H1 (cell line): ENCODE measurements around the gene MARCHF9. TPM values are rescaled to one million over a fixed set of nuclear protein-coding genes. Genes with fewer than 3 reads are reported as not detected.

ENCODE experiments used
- CTCF ChIA-PET: fragments of 300-600 bp; sonication (Branson Sonifier 250); formaldehyde crosslinking; loops from one replicate; lab custom pipeline; 2021; ENCODE audit not compliant: partially characterized antibody; lab: Charles Lee
- POLR2A ChIA-PET: fragments of 300-600 bp; sonication (Branson Sonifier 250); formaldehyde crosslinking; loops from one replicate; lab custom pipeline; 2021; ENCODE audit warnings: inconsistent platforms; ENCODE audit not compliant: partially characterized antibody; lab: Charles Lee
- DNase-seq, 2 experiments: peaks; one replicate each; pipeline versions ENCODE4 v3.0.0 to v3.0.0-alpha.2; 2010 to 2022; ENCODE audit warnings: low spot score in 2 of 2, low read depth in 1 of 2, mixed read lengths in 1 of 2
- FAIRE-seq: peaks from 2 replicates; lab custom pipeline; 2011; peaks lifted over from hg19 to GRCh38; lab: Jason Lieb, UNC
- H2AFZ ChIP-seq: 2 replicates; pipeline ENCODE4 v1.8.1; 2012; ENCODE audit warnings: low read length, inconsistent platforms
- H2AK5ac ChIP-seq: 2 replicates; pipeline ENCODE4 v1.6.1; 2013; ENCODE audit warnings: low read depth, low read length
- H2BK120ac ChIP-seq: replicated peaks from 2 replicates; pipeline ENCODE3; 2013; ENCODE audit warnings: low read depth, low read length, inconsistent platforms
- H2BK12ac ChIP-seq: 2 replicates; pipeline ENCODE4 v1.6.1; 2013; ENCODE audit warnings: low read depth, low read length
- H2BK15ac ChIP-seq: 2 replicates; pipeline ENCODE4 v1.6.1; 2013; ENCODE audit warnings: low read length
- H2BK20ac ChIP-seq: 2 replicates; pipeline ENCODE4 v1.6.1; 2013; ENCODE audit warnings: low read length
- H2BK5ac ChIP-seq: 2 replicates; pipeline ENCODE4 v1.6.1; 2013; ENCODE audit warnings: low read depth, low read length
- H3K14ac ChIP-seq: 2 replicates; pipeline ENCODE4 v1.6.1; 2013; ENCODE audit warnings: inconsistent platforms; ENCODE audit not compliant: insufficient read length
- H3K18ac ChIP-seq: 2 replicates; pipeline ENCODE4 v1.6.1; 2013; ENCODE audit warnings: low read length; ENCODE audit errors: extremely low read depth
- H3K23ac ChIP-seq: 2 replicates; pipeline ENCODE4 v1.6.1; 2013; ENCODE audit warnings: inconsistent platforms; ENCODE audit not compliant: insufficient read length
- H3K23me2 ChIP-seq: 2 replicates; pipeline ENCODE4 v1.6.1; 2013; ENCODE audit warnings: low read depth, low read length
- H3K27ac ChIP-seq: 2 replicates; pipeline ENCODE4 v1.6.1; 2011; ENCODE audit warnings: low read depth, low read length, inconsistent platforms
- H3K27me3 ChIP-seq, 4 experiments: replicated peaks in 1 of 4; 1 replicate in 1 of 4; 2 replicates in 3 of 4; pipeline versions ENCODE4 v1.6.1 to v1.8.1; 2011 to 2013; ENCODE audit warnings: low read length in 3 of 4, mild to moderate bottlenecking in 3 of 4, inconsistent platforms in 2 of 4, mixed read lengths in 2 of 4, moderate library complexity in 1 of 4; ENCODE audit not compliant: control insufficient read depth in 3 of 4, insufficient read depth in 3 of 4; ENCODE audit errors: extremely low read depth in 1 of 4
- H3K36me3 ChIP-seq, 4 experiments: 2 replicates each; pipeline versions ENCODE4 v1.6.1 to v1.8.1; 2011 to 2013; ENCODE audit warnings: mild to moderate bottlenecking in 4 of 4, low read length in 3 of 4, moderate library complexity in 2 of 4, control low read depth in 1 of 4, inconsistent platforms in 1 of 4; ENCODE audit not compliant: insufficient read depth in 4 of 4, control insufficient read depth in 2 of 4
- H3K4ac ChIP-seq: replicated peaks from 2 replicates; pipeline ENCODE3; 2013; ENCODE audit warnings: low read length, low read depth, mixed read lengths, inconsistent platforms; ENCODE audit not compliant: insufficient read length
- H3K4me1 ChIP-seq, 4 experiments: replicated peaks in 1 of 4; 1 replicate in 1 of 4; 2 replicates in 3 of 4; pipeline versions ENCODE4 v1.6.1 to v1.8.1; 2011 to 2013; ENCODE audit warnings: low read length in 3 of 4, inconsistent platforms in 2 of 4, mixed read lengths in 1 of 4; ENCODE audit not compliant: insufficient read depth in 4 of 4, control insufficient read depth in 3 of 4
- H3K4me2 ChIP-seq, 2 experiments: 2 replicates each; pipeline versions ENCODE4 v1.6.1 to v1.8.1; 2011 to 2013; ENCODE audit warnings: low read depth in 2 of 2, low read length in 2 of 2, control low read depth in 1 of 2, inconsistent platforms in 1 of 2, mild to moderate bottlenecking in 1 of 2; ENCODE audit not compliant: insufficient read depth in 1 of 2
- H3K4me3 ChIP-seq, 4 experiments: fragments of 200-600, 300-600 bp in 1 of 4; sonication (generic), shearing (Covaris generic), sonication (Bioruptor Twin) in 1 of 4; 2 replicates each; pipeline versions ENCODE4 v1.5.1 to v1.8.1; 2011 to 2016; ENCODE audit warnings: low read length in 4 of 4, low read depth in 3 of 4, control low read depth in 2 of 4, inconsistent platforms in 2 of 4, mild to moderate bottlenecking in 2 of 4, mixed read lengths in 1 of 4, moderate library complexity in 1 of 4; ENCODE audit not compliant: insufficient read depth in 2 of 4; ENCODE audit errors: extremely low read depth in 1 of 4
- H3K56ac ChIP-seq: replicated peaks from 2 replicates; pipeline ENCODE3; 2013; ENCODE audit warnings: low read depth, mild to moderate bottlenecking, mixed read lengths, low read length, inconsistent platforms; ENCODE audit not compliant: insufficient read length
- H3K79me1 ChIP-seq: 2 replicates; pipeline ENCODE4 v1.6.1; 2013; ENCODE audit warnings: low read depth, low read length, control low read depth
- H3K79me2 ChIP-seq, 2 experiments: 2 replicates each; pipeline versions ENCODE4 v1.6.1 to v1.8.1; 2012 to 2013; ENCODE audit warnings: low read length in 2 of 2, mild to moderate bottlenecking in 2 of 2, inconsistent platforms in 1 of 2; ENCODE audit not compliant: insufficient read depth in 2 of 2, control insufficient read depth in 1 of 2
- H3K9ac ChIP-seq, 4 experiments: replicated peaks in 1 of 4; 1 replicate in 1 of 4; 2 replicates in 3 of 4; pipeline versions ENCODE4 v1.6.1 to v1.8.1; 2011 to 2013; ENCODE audit warnings: low read depth in 3 of 4, low read length in 3 of 4, control low read depth in 2 of 4, mild to moderate bottlenecking in 2 of 4, moderate library complexity in 2 of 4, inconsistent platforms in 1 of 4; ENCODE audit errors: extremely low read depth in 1 of 4
- H3K9me3 ChIP-seq, 2 experiments: 2 replicates each; pipeline versions ENCODE4 v1.6.1 to v1.8.1; 2012 to 2013; ENCODE audit warnings: mild to moderate bottlenecking in 2 of 2, moderate library complexity in 2 of 2, control low read depth in 1 of 2, inconsistent platforms in 1 of 2, low read depth in 1 of 2, low read length in 1 of 2, mixed read lengths in 1 of 2; ENCODE audit not compliant: insufficient read depth in 2 of 2
- H4K20me1 ChIP-seq, 2 experiments: replicated peaks in 1 of 2; 2 replicates each; pipeline versions ENCODE3 to v1.8.1; 2011 to 2013; ENCODE audit warnings: inconsistent platforms in 2 of 2, low read length in 2 of 2, mild to moderate bottlenecking in 1 of 2; ENCODE audit not compliant: insufficient read depth in 2 of 2, control insufficient read depth in 1 of 2
- H4K5ac ChIP-seq: 2 replicates; pipeline ENCODE4 v1.6.1; 2013; ENCODE audit warnings: low read length, low read depth, mixed read lengths, inconsistent platforms; ENCODE audit not compliant: insufficient read length
- H4K8ac ChIP-seq: 2 replicates; pipeline ENCODE4 v1.8.0; 2013; ENCODE audit warnings: mild to moderate bottlenecking, moderate library complexity, low read length, inconsistent platforms; ENCODE audit not compliant: insufficient read depth; ENCODE audit errors: extremely low read depth
- H4K91ac ChIP-seq: replicated peaks from 2 replicates; pipeline ENCODE3; 2013; ENCODE audit warnings: low read length, mixed read lengths, inconsistent platforms; ENCODE audit not compliant: insufficient read length
- JUN ChIP-seq: IDR thresholded peaks from 2 replicates; pipeline ENCODE4 v1.6.1; 2011; ENCODE audit warnings: low read depth, mild to moderate bottlenecking, improper control_type of control experiment, low read length
- POLR2A ChIP-seq, 2 experiments: IDR thresholded peaks; 1 replicate in 1 of 2; 2 replicates in 1 of 2; pipeline ENCODE4 v1.6.1; 2011; ENCODE audit warnings: low read depth in 2 of 2, low read length in 2 of 2, mild to moderate bottlenecking in 2 of 2; ENCODE audit errors: control extremely low read depth in 1 of 2
- SIN3A ChIP-seq, 2 experiments: IDR thresholded peaks in 1 of 2; conservative IDR thresholded peaks in 1 of 2; 2 replicates each; pipeline ENCODE4 v1.6.1; 2011 to 2012; ENCODE audit warnings: low read length in 2 of 2, improper control_type of control experiment in 1 of 2, low read depth in 1 of 2, mild to moderate bottlenecking in 1 of 2
- WGBS, 2 experiments: shearing (Covaris generic) in 1 of 2; methylation state at CpG; one replicate each; pipeline versions ENCODE4 v1.1.6 to v1.1.7; 2013 to 2015; ENCODE audit warnings: low lambda C conversion rate in 2 of 2, mixed read lengths in 2 of 2, inconsistent platforms in 1 of 2, low coverage in 1 of 2, missing lambda C conversion rate in 1 of 2; ENCODE audit not compliant: insufficient replicate concordance in 2 of 2, insufficient coverage in 1 of 2, insufficient read length in 1 of 2; ENCODE audit errors: extremely low coverage in 1 of 2, missing lambda C conversion rate in 1 of 2; 5-methylcytosine and 5-hydroxymethylcytosine counted together
- polyA plus RNA-seq, 7 experiments: library from polyadenylated mRNA; depleted of rRNA in 3 of 7; stranded (reverse) in 5 of 7; unstranded in 2 of 7; fragments of >200 nt in 5 of 7; fragments of 200-250 nt in 2 of 7; gene quantifications; 1 replicate in 5 of 7; 2 replicates in 1 of 7; 4 replicates in 1 of 7; pipeline versions ENCODE4 v1.2.1 to v1.2.3, GENCODE V29; 2011 to 2013; ENCODE audit warnings: missing spikeins in 2 of 7, mixed read lengths in 2 of 7
- total RNA-seq: library from RNA; stranded (reverse); fragmentation: NEBNext Ultra II Directional; extraction: Animal tissue kit (Norgen Biotek cat#: 25700); gene quantifications from 2 replicates; pipeline ENCODE4 v1.2.1, GENCODE V29; 2021

The MARCHF9 gene
- total and polyA plus RNA-seq, 2 of the 8 experiments (the other 6 are each of a cell fraction or from before 2014, with no cell fraction given): 6.4 to 7.8 TPM

DNA sequence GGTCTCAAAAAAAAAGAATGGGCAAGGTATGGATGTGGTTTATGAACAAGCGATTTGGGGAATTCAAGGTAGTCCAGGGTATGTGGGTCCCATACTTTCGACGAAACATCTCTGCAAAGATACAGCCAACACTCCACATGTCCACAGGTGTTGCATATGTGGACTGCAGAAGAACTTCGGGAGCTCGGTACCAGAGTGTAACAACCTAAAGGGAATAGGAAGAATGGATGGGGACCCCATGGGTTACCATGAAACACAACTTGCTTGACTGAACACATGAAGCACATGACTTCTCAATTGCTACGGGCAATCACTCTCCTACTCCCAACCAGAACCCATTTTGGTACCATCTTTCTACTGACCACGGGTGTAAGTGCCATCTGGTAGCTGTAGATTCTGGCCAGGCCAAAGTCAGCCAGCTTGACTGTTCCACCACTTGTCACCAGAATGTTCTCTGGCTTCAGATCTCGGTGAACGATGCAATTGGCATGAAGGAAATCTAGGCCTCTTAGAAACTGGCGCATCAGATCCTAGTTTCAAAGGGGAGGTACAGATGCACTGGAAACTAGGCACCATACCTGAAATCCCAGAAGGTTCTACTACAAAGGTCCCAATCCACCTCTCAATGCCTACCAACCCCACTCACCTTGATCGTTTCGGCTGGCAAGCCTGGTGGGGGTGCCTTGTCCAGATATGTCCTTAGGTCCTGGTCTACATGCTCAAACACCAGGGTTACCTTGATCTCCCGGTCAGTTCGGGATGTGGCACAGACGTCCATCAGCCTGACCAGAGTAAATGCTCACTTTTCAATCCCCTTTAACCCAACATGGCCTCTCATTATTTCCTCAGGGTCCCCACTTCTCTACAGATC lies 4.1 kb upstream of the MARCHF9 start:
- Histone ChIP-seq H3K18ac (no peak overlapping the region), H4K8ac (peak overlapping the region; percentile 97), H3K4me2 (peak overlapping the region; percentile 95 to 96), H3K27me3 (peaks cover 3 to 14% (median 8%) of the 10 kb centered on the region in 4 experiments), H3K9me3 (no peaks in the 10 kb centered on the region), H4K91ac (no peak overlapping the region), H2BK20ac (no peak overlapping the region), H3K14ac (no peak overlapping the region), H3K36me3 (peaks cover 21 to 49% (median 36%) of the 10 kb centered on the region in 4 experiments), H2BK5ac (peak overlapping the region; percentile 87; the same call in 1 of the 2 replicates), H3K23me2 (peaks cover 18% of the 10 kb centered on the region), H3K27ac (peak overlapping the region; percentile 86; the same call in 1 of the 2 replicates), H3K9ac (peak overlapping the region in 3 of 4 experiments; percentile 96 to 99 (median 96); a peak in 6 of 7 replicates), H4K20me1 (peaks cover under 1 to 2% of the 10 kb centered on the region in 2 experiments), H2BK12ac (0 out of 2 replicates have a peak overlapping the region, but pooled peaks have one; percentile 11), H2AFZ (no peak overlapping the region), H3K4ac (peak overlapping the region; percentile 47), H3K56ac (peak overlapping the region; percentile 52), H4K5ac (no peak overlapping the region), H2BK120ac (no peak overlapping the region), H2BK15ac (no peak overlapping the region; the same call in 1 of the 2 replicates), H2AK5ac (peak overlapping the region; percentile 66), H3K4me3 (peak overlapping the region; percentile 96 to 99 (median 98)), H3K4me1 (peaks cover 4 to 20% (median 5%) of the 10 kb centered on the region in 4 experiments; a peak in 6 of 7 replicates), H3K23ac (no peak overlapping the region), H3K79me2 (peaks cover 12 to 20% of the 10 kb centered on the region in 2 experiments), H3K79me1 (peaks cover 15% of the 10 kb centered on the region)
- DNase-seq (no peak), FAIRE-seq (no peak)
- CTCF ChIA-PET: interaction anchor here (1.0 to 1.6 kb wide), 3 partner anchors 8 to 24 kb away, joined by 3 to 8 read pairs (median 7); no protein-coding TSS in a partner anchor
- POLR2A ChIA-PET: interaction anchor here (0.7 to 5.3 kb wide), 8 partner anchors 9 to 226 kb away, joined by 3 to 25 read pairs (median 3); partner anchors contain the start of gene AGAP2
- TF ChIP-seq POLR2A (IDR thresholded peaks at IDR 0.05; ENCODE audit: control extremely low read depth in 1 of 2, low read depth in 2 of 2, low read length in 2 of 2) (peak in 1 of 2 experiments; percentile 43; a peak in 1 of 3 replicates), JUN (no peak), SIN3A (conservative IDR thresholded peaks at IDR 0.05 in 1 of 2, IDR thresholded peaks at IDR 0.05 in 1 of 2; ENCODE audit: low read depth in 1 of 2, low read length in 2 of 2) (0 out of 4 replicates have a peak, but pooled peaks of 1 of the 2 experiments have one; percentile 6)
- 90% methylated on average over 15 of the region's 15 CpGs; no CpG with 5 or more reads in 1 of the 2 experiments for WGBS, 2 experiments
